HG03097 (cell line): ENCODE results near the gene CADM4.
"Not testable (repeated sequence)": the region's sequence is repeated elsewhere in the genome, so short reads cannot be mapped to it uniquely, and the experiment has no call there.

ENCODE experiments used
- ATAC-seq: cut with Tn5 transposase; IDR thresholded peaks from one replicate; pipeline ENCODE4 v1.9.1; 2021; ENCODE audit not compliant: unreplicated experiment, low FRiP score

The CADM4 gene

DNA sequence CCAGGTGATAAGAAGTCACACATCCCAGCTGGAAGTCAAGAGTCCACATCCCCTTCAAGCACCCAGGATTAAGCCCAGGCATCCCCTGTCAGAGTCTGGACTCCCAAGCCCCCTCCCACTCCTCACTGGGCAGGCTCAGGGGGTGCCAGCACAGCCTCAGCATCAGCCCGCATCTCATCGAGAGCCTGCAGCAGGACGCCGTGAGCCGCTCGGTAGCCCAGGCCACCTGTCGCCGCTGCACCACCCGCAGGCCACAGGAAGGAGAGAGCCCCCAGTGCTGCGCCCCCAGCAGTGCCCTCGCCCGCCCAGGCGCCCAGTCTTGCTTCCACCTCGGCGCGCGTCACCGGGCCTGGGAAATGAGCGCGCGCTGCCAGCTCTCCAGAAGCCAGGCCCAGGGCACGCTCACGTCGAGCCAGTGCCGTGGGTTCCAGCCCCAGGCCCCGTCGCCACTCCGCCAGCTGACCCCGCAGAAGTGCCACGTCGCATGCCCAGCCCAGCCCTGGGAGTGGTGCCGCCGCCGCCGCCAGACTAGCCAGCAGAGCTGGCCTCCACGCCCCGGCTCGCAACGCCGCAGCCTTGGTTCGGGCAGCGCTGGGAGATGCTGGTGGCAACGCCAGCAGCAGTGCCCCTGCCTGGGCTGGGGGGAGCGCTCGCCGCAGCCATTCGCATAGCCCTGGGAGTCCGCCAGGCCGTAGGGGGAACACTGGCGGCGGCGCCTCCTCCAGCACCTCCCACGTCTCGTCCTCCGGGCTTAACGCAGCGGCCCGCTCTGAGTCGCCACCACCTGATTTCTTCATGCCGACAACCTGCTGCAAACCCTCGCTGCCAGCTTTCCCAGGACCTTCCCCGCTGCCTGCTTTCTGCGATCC lies 47.5 kb downstream of the CADM4 start:
- ATAC-seq: no peak

DNA sequence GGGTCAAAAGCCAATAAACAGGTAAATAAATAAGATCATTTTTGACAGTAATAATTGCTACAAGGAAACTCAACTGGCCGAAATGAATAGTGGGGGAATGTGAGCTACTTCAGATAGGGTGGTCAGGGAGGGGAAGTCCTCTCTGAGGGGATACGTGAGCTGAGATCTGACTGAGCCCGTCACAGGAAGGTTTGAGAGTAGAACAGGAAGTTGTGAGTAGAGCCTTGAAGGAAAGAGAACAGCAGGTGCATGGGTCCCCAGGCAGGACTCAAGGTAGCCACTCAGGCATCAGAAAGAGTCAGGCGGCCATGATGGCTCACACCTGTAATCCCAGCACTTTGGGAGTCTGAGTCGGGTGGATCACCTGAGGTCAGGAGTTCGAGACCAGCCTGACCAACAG lies 50.0 kb downstream of the CADM4 start:
- ATAC-seq: no peak

DNA sequence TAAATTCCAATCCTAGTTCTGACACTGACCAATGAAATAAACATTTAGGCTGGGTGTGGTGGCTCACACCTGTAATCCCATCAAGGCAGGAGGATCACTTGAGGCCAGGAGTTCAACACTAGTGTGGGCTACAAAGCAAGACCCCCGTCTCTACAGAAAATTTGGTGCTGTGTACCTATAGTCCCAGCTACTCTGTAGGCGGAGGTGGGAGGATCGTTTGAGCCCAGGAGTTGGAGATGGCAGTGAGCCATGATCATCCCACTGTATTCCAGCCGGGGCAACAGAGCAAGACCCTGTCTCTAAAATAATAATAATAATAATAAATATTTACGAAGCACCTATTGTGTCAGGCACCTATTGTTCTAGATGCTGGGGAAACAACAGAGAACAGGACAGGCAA lies 50.4 kb downstream of the CADM4 start:
- ATAC-seq: no peak

DNA sequence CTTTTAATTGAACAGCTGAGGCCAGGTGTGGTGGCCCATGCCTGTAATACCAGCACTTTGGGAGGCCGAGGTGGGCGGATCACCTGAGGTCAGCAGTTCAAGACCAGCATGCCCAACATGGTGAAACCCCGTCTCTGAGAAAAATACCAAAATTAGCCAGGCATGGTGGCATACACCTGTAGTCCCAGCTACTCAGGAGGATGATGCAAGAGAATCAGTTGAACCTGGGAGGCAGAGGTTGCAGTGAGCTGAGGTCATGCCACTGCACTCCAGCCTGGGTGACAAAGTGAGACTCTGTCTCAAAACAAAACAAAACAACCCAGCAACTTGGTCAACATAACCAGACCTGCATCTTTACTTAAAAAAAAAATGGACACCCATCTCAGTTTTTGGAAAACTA lies 52.6 kb downstream of the CADM4 start:
- not testable (repeated sequence) for ATAC-seq

DNA sequence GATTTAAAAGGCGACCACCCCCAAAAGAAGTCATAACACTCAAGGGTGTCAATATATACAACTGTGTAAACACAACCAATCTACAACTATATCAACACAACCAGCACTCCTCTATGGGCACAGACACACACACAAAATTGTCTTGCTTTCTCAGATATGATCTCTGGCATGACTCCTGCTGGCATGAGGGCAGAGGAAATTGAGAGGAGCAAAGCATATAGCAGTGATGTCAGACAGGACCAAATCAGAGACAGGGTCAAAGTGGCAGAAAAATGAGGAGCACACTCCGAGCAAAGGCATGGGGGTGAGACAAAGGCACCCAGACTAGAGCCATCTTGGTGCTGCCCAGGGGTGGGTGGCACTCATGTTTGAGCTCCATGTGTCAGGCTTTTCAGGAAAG lies 53.3 kb downstream of the CADM4 start:
- no peak for ATAC-seq

DNA sequence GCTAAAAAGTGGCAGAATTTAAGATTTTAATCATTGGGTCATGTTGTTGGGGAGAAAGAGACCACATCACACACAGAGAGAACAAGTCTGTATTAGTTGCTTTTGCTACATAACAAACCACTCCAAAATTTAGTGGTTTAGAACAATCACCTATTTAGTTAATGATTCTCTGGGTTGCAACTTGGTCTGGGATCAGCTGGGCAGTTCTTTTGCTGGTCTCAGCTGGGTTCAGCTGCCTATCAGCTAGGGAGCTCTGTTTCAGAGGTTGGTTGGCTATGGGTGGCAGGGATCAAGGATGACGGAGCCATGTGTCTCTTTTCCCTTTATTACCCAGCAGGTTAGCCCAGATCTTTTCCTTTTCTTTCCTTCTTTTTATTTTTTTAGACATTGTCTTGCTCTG lies 55.2 kb downstream of the CADM4 start:
- ATAC-seq: peak; percentile 41

DNA sequence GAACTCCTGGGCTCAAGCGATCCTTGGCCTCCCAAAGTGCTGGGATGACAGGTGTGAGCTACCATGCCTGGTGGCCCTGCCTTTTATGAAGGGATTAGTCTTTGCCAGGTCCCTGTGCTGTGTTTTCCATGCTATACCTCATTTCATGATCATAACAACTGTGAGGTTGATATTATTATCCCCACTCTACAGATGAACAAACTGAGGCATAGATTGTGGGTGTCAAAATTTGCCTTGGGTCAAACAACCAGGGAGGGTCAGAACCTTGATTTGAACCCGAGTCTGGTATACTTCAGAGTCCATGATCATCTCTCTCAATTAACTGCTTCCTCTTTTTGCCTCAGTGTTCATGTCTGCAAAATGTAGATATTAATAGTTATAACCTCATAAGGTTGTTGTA lies 57.2 kb downstream of the CADM4 start:
- ATAC-seq: no peak

DNA sequence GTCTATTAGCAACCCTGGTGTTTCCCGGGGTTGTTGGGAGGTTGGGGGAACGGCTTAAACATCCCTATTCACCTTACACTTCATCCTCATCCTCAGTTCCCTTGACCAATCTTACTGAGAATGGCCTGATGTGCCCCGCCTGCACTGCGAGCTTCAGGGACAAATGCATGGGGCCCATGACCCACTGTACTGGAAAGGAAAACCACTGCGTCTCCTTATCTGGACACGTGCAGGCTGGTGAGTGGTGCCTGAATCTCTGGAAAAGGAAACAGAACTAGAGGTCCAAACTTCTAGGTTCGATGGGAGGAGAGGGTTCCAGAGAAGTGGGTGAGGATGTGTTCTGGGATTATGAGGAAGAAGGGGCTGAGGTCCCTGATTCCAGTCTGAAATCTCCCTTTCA lies 58.2 kb downstream of the CADM4 start:
- no peak for ATAC-seq

DNA sequence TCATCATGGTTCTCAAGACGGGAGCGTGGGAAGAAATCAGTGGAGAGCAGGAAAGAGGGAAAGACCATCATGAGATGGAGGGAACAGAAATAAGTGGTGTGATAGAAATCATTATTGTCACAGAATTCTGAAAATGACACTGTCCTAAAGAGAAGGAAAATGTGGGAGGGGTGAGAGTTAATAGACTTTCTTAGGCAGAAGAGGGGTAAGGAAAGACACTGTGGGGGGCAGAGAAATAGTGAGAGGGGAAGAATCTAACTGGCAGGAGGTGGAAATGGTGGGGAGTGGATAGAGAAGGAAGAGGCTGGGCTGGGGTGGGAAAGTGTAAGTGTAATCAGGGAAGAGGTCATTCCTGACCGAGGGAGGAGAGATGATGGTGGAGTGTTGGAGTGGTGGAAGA lies 60.9 kb downstream of the CADM4 start:
- ATAC-seq: no peak

DNA sequence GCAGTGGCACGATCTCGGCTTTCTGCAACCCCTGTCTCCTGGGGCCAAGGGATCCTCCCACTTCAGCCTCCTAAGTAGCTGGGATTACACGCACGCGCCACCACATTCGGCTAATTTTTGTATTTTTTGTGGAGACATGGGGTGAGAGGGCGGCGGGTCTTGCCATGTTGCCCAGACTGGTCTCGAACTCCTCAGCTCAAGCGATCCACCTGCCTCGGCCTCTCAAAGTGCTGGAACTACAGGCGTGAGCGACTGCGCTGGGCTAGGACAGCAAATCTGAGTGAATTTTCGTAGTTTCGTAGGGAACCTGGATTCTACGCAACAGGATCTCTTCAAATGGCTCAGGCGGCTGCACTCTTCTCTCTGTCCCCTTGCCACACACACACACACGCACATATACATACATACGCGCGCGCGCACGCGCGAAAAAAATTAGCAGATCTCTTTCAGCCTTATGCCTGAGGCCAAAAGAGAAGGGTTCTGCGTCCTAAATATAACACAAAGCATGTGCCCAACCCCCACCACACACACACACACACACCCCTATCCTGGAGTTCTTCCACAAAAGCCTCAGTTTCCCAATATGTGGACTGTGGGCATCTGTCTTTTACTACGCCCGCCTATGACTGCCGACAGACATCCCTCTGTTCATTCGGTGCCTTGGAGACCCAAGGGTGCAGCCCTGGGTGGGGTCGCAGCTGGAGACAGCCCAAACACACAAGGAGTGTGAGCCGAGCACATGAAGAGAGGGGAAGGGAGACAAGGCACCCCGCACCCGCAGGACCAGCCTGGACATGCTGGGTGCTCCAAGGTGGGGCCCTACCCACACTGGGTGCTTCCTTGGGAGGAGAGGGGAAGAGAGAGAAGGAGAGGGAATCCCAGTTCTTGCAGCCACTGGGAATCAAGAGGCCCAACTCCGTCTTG lies 63.4 kb downstream of the CADM4 start:
- ATAC-seq: no peak

DNA sequence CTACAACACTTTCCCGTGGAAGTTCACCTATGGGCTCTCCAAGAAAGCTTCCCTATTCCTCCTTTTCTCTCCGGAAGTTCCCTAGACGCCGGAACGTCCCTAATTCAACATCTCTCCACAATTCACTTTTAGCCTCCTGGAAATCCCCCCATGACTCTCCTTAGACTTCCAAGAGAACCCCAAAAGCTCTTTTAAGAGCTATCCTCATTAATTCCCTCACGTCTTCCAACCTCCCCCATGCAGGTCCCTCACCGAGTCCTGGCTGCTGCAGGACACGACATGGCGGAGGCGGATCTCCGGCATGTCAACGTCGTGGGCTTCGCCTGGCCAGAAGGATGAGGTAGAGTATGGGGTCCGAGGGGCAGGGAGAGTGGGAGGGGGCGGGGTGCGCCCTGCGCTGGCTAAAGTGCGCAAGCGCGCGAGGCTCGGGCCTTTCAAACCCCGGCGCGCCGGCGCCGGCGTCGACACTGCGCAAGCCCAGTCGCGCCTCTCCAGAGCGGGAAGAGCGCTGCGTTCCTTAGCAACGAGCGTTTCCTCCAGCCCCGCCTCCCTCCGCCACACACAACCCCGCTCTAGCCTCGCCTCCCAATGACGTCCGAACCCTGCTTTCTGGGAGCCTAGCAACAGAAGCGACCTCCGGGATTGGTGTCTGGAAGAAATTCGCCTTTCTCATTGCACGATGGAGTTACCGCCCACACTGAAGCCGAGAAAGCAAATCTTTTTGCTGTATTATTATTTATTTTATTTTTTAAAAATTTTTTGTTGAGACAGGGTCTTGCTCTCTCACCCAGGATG lies 64.3 kb downstream of the CADM4 start, which contains the start of the genes PINLYP and XRCC1:
Gene PINLYP, plus strand, starts transcription at position 646 of the 795 bp plus-strand sequence. CDS start 1,391 bp downstream, outside the sequence.
Gene XRCC1, minus strand, starts transcription at position 372 of the 795 bp plus-strand sequence. Its CDS starts 69 bp downstream, at position 303.
- ATAC-seq: peak; percentile 94

DNA sequence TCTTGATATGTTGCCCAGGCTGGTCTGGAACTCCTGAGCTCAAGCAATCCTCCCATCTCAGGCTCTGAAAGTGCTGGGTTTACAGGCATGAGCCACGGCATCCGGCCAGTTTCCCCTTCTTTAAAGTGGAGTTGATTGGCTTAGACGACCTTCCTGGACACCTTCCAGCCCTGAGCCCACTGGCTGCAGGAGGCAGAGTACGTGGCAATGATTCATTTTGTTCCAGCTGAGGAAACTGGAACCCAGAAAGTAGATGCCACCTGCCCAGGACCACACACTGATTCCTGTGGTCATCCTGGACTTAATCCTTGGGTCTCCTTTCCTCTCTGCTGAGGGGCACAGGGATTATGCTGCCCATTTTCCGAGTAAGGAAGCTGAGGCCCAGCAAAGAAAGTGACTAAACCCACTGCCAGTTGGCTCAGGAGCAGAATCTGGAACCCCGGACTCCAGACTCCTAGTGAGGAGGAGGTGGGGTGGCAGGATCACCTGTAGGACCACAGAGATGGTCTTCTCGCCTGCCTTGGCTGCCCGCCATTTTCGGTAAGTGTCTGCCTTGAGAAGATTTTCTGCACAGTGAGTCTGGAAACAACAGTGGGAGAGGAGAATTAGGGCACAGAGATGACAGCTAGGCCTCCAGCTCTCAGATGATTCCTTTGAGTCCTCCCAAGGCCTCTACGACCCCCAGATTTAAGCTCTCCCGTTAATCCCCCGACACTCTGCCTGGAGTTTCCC lies 65.1 kb downstream of the CADM4 start:
- ATAC-seq: no peak
